IPS DF 4.7 (cell line): ENCODE measurements around the gene SRCAP.
"Not testable (repeated sequence)": the region's sequence is repeated elsewhere in the genome, so short reads cannot be mapped to it uniquely, and the experiment has no call there.

ENCODE experiments used
- DNase-seq: peaks from one replicate; pipeline ENCODE4 v3.0.0-alpha.2; 2013; ENCODE audit warnings: low spot score; ENCODE audit errors: extremely low read depth

SRCAP gene

GRCh38 chr16:30697264-30698138 is 1.5 kb upstream of the SRCAP start:
- no peak for DNase-seq

GRCh38 chr16:30698139-30698815 is 694 bp upstream of the SRCAP start:
- DNase-seq, result no peak

- DNase-seq, result no peak
Observed at GRCh38 chr16:30699615-30700099, 686 bp downstream of the SRCAP start.

- no peak for DNase-seq
Observed at GRCh38 chr16:30700491-30700890, 1.5 kb downstream of the SRCAP start.

- DNase-seq, result no peak
Observed at GRCh38 chr16:30700971-30701370, 2.0 kb downstream of the SRCAP start.

- DNase-seq, result not testable (repeated sequence)
Observed at GRCh38 chr16:30703071-30703470, 4.1 kb downstream of the SRCAP start.

GRCh38 chr16:30703971-30704370 is 5.0 kb downstream of the SRCAP start:
- DNase-seq, result no peak

- DNase-seq, result no peak
Observed at GRCh38 chr16:30706046-30706445, 7.1 kb downstream of the SRCAP start.

GRCh38 chr16:30710971-30711370 is 12.0 kb downstream of the SRCAP start:
- no peak for DNase-seq

GRCh38 chr16:30711712-30712111 is 12.7 kb downstream of the SRCAP start:
- DNase-seq, result no peak

- DNase-seq, result no peak
Observed at GRCh38 chr16:30715750-30716445, 16.9 kb downstream of the SRCAP start.

- DNase-seq, result no peak
Observed at GRCh38 chr16:30720086-30720485, 21.1 kb downstream of the SRCAP start.

GRCh38 chr16:30720694-30721093 is 21.7 kb downstream of the SRCAP start:
- DNase-seq, result no peak

GRCh38 chr16:30721167-30721566 is 22.2 kb downstream of the SRCAP start:
- DNase-seq, result no peak

- DNase-seq, result no peak
Observed at GRCh38 chr16:30721606-30722005, 22.6 kb downstream of the SRCAP start.

GRCh38 chr16:30722443-30722842 is 23.5 kb downstream of the SRCAP start:
- DNase-seq, result no peak

- DNase-seq, result no peak
Observed at GRCh38 chr16:30722916-30723315, 23.9 kb downstream of the SRCAP start.

- no peak for DNase-seq
Observed at GRCh38 chr16:30723725-30724355, 24.9 kb downstream of the SRCAP start.

- no peak for DNase-seq
Observed at GRCh38 chr16:30724641-30725417, 25.9 kb downstream of the SRCAP start.

- no peak for DNase-seq
Observed at GRCh38 chr16:30725418-30725792, 26.4 kb downstream of the SRCAP start.

GRCh38 chr16:30728321-30728720 is 29.4 kb downstream of the SRCAP start:
- no peak for DNase-seq
